Thyroid gland (tissue), 4 donors: ENCODE results near the gene LILRA1.

ENCODE experiments used
- POLR2A ChIP-seq, 2 donors: fragments of 450-650 bp; IDR thresholded peaks; one replicate each; pipeline ENCODE4 v1.6.1; 2017; ENCODE audit warnings: antibody characterized with exemption in 2 of 2, mild to moderate bottlenecking in 2 of 2, moderate library complexity in 1 of 2
- TF ChIP-seq, protein P1 (sequence below), 6 experiments: fragments of 200-600 bp in 3 of 6; fragments of 450-650 bp in 3 of 6; sonication (generic) in 3 of 6; IDR thresholded peaks; one replicate each; pipeline ENCODE4 v1.5.1; 2016 to 2019; ENCODE audit warnings: antibody characterized with exemption in 6 of 6, mild to moderate bottlenecking in 2 of 6, inconsistent platforms in 1 of 6, moderate library complexity in 1 of 6

DNA sequence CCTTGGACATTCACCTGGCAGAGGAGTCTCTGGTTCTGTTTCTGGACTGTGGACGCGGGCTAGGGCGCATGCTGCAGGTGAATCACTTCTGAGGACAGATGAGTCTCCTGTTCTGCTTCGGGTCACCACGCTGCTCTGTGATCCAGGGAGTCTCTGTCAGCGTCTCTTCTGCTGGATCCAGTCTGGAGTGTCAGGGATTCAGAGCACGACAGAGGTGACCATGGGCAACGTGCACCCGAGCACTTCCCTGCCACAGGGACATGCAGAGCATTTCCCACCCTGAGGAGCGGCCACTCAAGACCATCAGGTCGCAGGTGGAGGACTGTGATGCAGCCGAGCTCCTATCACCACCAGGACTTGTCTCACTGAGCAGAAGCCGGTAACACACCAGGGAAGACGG lies 44.2 kb upstream of the LILRA1 start:
- TF ChIP-seq POLR2A (IDR thresholded peaks at IDR 0.05), result no peak
- TF ChIP-seq, protein P1, sequence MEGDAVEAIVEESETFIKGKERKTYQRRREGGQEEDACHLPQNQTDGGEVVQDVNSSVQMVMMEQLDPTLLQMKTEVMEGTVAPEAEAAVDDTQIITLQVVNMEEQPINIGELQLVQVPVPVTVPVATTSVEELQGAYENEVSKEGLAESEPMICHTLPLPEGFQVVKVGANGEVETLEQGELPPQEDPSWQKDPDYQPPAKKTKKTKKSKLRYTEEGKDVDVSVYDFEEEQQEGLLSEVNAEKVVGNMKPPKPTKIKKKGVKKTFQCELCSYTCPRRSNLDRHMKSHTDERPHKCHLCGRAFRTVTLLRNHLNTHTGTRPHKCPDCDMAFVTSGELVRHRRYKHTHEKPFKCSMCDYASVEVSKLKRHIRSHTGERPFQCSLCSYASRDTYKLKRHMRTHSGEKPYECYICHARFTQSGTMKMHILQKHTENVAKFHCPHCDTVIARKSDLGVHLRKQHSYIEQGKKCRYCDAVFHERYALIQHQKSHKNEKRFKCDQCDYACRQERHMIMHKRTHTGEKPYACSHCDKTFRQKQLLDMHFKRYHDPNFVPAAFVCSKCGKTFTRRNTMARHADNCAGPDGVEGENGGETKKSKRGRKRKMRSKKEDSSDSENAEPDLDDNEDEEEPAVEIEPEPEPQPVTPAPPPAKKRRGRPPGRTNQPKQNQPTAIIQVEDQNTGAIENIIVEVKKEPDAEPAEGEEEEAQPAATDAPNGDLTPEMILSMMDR (IDR thresholded peaks at IDR 0.05), result no peak
